Measurements from ENCODE around the gene EP300. TPM values are rescaled to one million over a fixed set of nuclear protein-coding genes. Genes with fewer than 3 reads are reported as not detected.

Gene EP300
- polyA plus RNA-seq, 3 donors: 5.7 to 81.6 (median 16.8) TPM

- WGBS (ENCODE audit: insufficient coverage): 97% methylated on average over 6 of the region's 9 CpGs
- intact Hi-C loops (cut with micrococcal nuclease): no loop called here
Observed at GRCh38 chr22:41117127-41117965, 25.0 kb downstream of the EP300 start.

GRCh38 chr22:41123151-41123550 is 30.8 kb downstream of the EP300 start:
- Histone ChIP-seq H3K4me2 (replicated peaks; ENCODE audit: extremely low read depth, low read length, poor library complexity, severe bottlenecking) (no peak overlapping the region), H2AFZ (ENCODE audit: insufficient read depth, low read depth, low read length, poor library complexity, severe bottlenecking) (no peak overlapping the region), H3K27ac (ENCODE audit: low read depth in 1 of 2, low read length in 2 of 2) (peak overlapping the region in 1 of 2 donors; percentile 26), H4K20me1 (ENCODE audit: insufficient read depth, low read length) (peaks cover 100% of the 10 kb centered on the region), H3K4me1 (ENCODE audit: control insufficient read depth in 1 of 2, insufficient read depth in 2 of 2, low read length in 2 of 2) (no peaks in the 10 kb centered on the region), H3K4me3 (replicated peaks in 1 of 3; ENCODE audit: low read depth in 2 of 3, low read length in 3 of 3) (no peak overlapping the region), H3K27me3 (ENCODE audit: control insufficient read depth in 2 of 2, insufficient read depth in 2 of 2, low read length in 2 of 2) (no peaks in the 10 kb centered on the region), H3K9ac (ENCODE audit: insufficient read depth, low read length, poor library complexity, severe bottlenecking) (no peak overlapping the region), H3K79me2 (ENCODE audit: insufficient read depth, low read length) (peaks cover 94% of the 10 kb centered on the region), H3K36me3 (replicated peaks in 1 of 2; ENCODE audit: control insufficient read depth in 1 of 2, insufficient read depth in 2 of 2, low read length in 2 of 2) (peaks cover 61 to 98% of the 10 kb centered on the region in 2 donors), H3K9me3 (replicated peaks in 1 of 2; ENCODE audit: control insufficient read depth in 1 of 2, insufficient read depth in 1 of 2, low read length in 2 of 2) (no peaks in the 10 kb centered on the region)
- Mint-ChIP-seq H3K36me3 (peaks cover 63 to 76% of the 10 kb centered on the region in 2 donors), H3K27ac (peak overlapping the region in 2 of 7 donors; percentile 41 to 67), H3K9me3 (peaks cover 0 to 1% (median 0%) of the 10 kb centered on the region in 7 donors), H3K4me1 (peaks cover 4% of the 10 kb centered on the region), H3K27me3 (ENCODE audit: low read depth in 3 of 3) (peaks cover 0 to 2% (median 1%) of the 10 kb centered on the region in 3 donors), H3K4me3 (no peak overlapping the region)
- no CpG with 5 or more reads among the region's 2 CpGs for WGBS (ENCODE audit: insufficient coverage)
- no peak for DNase-seq
- no peak for TF ChIP-seq CTCF (IDR thresholded peaks at IDR 0.05)
- intact Hi-C loops (cut with micrococcal nuclease): no loop called here

More at GRCh38 chr22:41117127-41117965, 25.0 kb downstream of the EP300 start:
- H3K4me3 Mint-ChIP-seq: no peak overlapping the region
- H3K36me3 Mint-ChIP-seq: peaks cover 54 to 77% of the 10 kb centered on the region in 2 donors
- Histone ChIP-seq H3K9ac (ENCODE audit: insufficient read depth, low read length, poor library complexity, severe bottlenecking) (no peak overlapping the region), H3K27me3 (ENCODE audit: control insufficient read depth in 2 of 2, insufficient read depth in 2 of 2, low read length in 2 of 2) (no peaks in the 10 kb centered on the region), H3K4me3 (replicated peaks in 1 of 3; ENCODE audit: low read depth in 2 of 3, low read length in 3 of 3) (no peak overlapping the region), H3K4me2 (replicated peaks; ENCODE audit: extremely low read depth, low read length, poor library complexity, severe bottlenecking) (no peak overlapping the region), H3K36me3 (replicated peaks in 1 of 2; ENCODE audit: control insufficient read depth in 1 of 2, insufficient read depth in 2 of 2, low read length in 2 of 2) (peaks cover 47 to 80% of the 10 kb centered on the region in 2 donors), H3K9me3 (replicated peaks in 1 of 2; ENCODE audit: control insufficient read depth in 1 of 2, insufficient read depth in 1 of 2, low read length in 2 of 2) (no peaks in the 10 kb centered on the region), H3K27ac (ENCODE audit: low read depth in 1 of 2, low read length in 2 of 2) (peak overlapping the region in 1 of 2 donors; percentile 7), H2AFZ (ENCODE audit: insufficient read depth, low read depth, low read length, poor library complexity, severe bottlenecking) (no peak overlapping the region), H3K4me1 (ENCODE audit: control insufficient read depth in 1 of 2, insufficient read depth in 2 of 2, low read length in 2 of 2) (peaks cover 0 to 19% of the 10 kb centered on the region in 2 donors), H3K79me2 (ENCODE audit: insufficient read depth, low read length) (peaks cover 100% of the 10 kb centered on the region), H4K20me1 (ENCODE audit: insufficient read depth, low read length) (peaks cover 100% of the 10 kb centered on the region)
- H3K9me3 Mint-ChIP-seq: peaks cover 0 to 3% (median 0%) of the 10 kb centered on the region in 7 donors
- H3K4me1 Mint-ChIP-seq: peaks cover 22% of the 10 kb centered on the region
- no peak for TF ChIP-seq CTCF (IDR thresholded peaks at IDR 0.05)
- peaks cover 0 to 2% (median 0%) of the 10 kb centered on the region in 3 donors for H3K27me3 Mint-ChIP-seq (ENCODE audit: low read depth in 3 of 3)
- no peak for DNase-seq
- H3K27ac Mint-ChIP-seq: peak overlapping the region in 3 of 7 donors; percentile 7 to 30 (median 25)
